HG02885 (cell line): Measurements from ENCODE around the gene PDLIM5.
"Not testable (repeated sequence)": the region's sequence is repeated elsewhere in the genome, so short reads cannot be mapped to it uniquely, and the experiment has no call there.

Source experiments
- ATAC-seq: cut with Tn5 transposase; IDR thresholded peaks from one replicate; pipeline ENCODE4 v1.9.1; 2021; ENCODE audit warnings: mild to moderate bottlenecking; ENCODE audit not compliant: unreplicated experiment, poor library complexity

PDLIM5 gene

DNA sequence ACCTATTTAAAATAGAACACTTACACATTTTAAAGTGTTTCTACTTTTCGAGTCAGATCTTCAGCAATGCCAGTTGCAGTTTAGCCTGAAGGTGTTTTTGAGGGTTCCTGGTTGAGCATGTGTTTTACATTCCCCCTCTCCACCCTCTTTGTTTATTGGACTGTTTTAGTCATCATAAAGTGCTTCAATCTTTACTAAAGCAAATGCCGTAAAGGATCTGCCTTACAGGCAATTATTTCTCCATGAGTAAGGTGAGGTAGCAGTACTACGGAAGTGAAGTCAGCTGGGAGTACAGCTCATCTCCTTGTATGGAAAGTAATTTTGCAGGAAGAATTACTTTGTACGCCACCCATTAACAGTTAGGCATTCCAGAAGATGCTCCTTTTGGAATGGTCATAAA, 36.9 kb downstream of the PDLIM5 start:
- no peak for ATAC-seq

DNA sequence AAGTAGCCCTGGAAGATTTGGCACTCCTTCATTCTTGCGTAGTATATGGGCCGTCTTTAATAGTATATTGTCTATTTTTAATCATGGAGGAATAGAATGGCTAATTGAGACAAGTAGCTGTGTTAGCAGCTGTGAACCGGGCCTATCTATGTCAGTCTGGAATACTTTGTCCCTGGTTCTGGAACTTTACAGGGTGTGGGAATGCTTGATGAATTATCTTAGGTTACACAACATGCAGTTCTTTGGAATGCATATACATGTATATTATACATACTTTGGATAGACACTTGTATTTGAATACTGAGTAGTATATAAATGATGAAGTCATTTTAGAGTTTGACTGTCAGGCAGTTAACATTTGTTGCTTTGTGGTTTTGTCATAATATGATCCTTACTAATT, 37.4 kb downstream of the PDLIM5 start:
- no peak for ATAC-seq

DNA sequence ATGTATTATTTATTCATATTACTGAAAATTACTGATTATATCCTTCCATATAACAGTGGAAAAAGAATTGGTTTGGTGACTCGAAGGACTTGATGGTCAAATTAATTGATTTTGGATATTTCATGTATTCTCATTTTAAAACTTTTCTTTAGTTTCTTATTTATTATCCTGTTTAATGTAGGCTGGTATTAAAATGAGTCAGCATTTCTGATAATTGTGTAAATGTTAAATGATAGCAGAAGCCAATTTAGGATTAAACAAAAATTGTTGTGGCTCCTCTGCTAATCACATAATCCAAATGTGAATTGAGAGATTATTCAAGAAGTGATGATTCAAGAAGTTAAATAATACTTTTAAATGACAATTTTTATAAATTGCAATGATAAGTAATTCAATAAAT, 38.7 kb downstream of the PDLIM5 start:
- no peak for ATAC-seq

DNA sequence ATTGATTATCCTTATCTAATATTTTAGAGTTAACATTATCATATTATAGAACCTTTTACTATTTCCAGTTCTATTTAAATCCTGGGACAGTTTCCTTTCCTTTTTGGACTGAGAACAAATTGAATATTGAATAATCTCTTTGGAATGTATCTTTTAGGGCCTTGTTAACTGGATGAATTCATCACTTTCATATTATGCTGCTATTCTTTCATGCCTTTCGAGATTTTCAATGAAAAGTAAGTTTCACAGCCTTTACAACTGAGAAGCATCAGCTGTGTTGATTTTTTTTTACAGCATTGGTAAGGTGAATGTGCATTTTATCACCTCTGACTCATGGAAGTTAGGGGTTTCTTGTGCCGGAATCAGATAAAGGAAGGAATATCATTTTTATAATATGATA, 39.6 kb downstream of the PDLIM5 start:
- no peak for ATAC-seq

DNA sequence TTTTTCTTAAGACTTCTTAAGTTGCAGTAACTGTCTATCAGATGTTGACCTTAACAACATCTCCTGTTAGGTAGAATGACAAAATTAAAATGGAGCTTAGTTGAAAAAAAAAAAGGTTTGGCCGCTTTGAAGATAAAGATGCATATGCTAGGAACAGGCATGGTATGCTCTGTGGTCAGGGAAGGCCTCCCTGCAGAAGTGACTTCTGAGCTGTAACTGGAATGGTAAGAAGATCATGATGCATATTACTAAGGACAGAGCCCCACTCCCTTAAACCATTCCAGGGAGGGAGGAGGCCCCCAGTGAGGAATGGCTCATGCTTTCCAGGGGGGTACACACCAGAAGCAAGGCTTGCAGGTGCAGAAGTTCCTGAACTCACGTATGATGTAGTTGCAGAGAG, 43.7 kb downstream of the PDLIM5 start:
- no peak for ATAC-seq

DNA sequence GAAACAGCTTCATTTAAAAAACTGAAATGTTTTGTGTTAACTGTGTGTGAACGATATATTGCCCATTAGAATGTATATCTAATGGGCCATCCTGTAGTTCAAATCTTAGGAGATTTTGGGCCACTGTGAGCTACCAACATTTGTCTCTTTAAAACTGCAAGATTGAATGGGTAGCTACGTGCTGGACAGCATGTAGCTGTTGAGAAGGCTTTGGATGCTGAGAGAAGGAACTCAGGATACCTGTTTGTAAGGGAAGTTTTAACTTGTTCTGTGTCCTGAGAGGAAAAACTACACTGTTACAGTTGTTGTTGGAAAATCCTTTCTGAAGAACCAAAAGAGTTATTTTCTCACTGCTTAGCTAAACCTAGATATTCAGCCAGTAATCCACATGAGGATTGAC, 45.9 kb downstream of the PDLIM5 start:
- ATAC-seq = no peak

DNA sequence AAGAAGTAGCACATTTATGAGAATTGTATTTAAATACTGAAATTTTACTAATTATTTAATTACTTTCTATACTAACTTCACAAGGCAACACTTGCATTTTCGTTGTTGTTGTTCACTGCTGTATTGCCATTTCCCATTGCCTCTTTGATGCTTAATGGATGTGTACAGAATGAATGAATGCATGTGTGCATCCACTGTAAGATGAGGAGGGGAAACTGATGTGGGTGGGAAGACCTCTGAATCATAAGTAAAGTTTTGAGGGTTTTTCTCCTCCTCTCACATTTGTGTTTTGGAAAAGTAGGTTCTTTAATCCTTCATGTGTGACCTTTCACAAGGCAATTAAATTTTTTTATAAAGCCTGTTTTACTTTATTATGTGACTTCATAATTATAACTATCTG, 46.8 kb downstream of the PDLIM5 start:
- no peak for ATAC-seq

DNA sequence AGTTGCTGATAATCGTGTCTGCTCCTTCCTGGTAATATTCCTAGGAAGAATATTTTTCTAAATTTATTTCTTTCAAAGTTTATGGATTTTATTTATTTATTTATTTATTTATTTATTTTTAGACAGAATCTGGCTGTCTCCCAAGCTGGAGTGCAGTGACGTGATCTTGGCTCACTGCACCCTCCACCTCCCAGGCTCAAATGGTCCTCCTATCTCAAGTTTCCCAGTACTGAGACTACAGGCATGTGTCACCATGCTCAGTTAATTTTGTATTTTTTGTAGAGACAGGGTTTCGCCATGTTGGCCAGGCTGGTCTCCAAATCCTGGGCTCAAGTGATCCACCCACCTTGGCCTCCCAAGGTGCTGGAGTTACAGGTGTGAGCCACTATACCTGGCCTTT, 48.9 kb downstream of the PDLIM5 start:
- no peak for ATAC-seq

DNA sequence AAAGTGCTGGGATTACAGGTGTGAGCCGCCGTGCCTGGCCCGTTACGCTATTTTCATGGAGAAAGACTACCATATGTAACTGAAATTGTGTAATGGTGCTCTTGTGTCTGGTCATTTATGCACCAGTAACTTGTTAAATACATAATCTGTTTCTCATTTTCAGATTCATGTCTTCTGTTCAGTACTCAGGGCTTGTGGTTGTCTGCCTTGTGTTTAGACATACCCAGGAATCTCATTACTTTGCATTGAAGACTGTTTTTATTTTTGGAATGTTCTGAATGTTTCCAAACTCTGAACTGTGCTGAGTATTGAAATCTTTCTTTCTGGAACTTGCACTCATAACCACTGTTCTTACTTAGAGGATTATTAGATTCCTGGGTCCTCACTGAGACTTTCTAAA, 52.8 kb downstream of the PDLIM5 start:
- ATAC-seq = no peak

DNA sequence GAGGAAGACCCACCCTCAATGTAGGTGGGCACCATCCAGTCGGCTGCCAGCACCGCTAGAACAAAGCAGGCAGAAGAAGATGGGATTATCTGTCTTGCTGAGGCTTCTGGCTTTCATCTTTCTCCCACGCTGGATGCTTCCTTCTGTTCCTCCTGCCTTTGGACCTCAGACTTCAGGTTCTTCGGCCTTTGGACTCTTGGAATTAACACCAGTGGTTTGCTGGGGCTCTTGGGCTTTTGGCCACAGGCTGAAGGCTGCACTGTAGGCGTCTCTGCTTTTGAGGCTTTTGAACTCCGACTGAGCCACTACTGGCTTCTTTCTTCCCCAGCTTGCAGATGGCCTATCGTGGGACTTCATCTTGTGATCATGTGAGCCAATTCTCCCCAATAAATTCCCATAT, 55.1 kb downstream of the PDLIM5 start:
- no peak for ATAC-seq

DNA sequence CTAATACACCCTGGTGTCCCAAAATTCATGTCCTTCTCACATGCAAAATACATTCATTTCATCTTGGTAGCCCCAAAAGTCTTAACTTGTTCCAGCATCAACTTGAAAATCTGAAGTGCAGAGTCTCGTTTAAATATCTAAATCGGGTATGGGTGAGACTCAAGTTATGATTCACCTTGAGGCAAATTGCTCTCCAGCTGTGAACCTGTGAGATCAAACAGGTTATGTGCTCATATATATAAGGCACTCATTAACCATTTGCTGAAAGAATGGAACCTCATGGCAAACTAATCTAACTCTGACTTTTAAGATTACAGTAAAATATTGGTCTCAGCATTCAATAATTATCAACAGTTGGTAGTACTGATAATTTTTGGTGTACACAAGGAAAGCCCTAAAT, 55.5 kb downstream of the PDLIM5 start:
- no peak for ATAC-seq

DNA sequence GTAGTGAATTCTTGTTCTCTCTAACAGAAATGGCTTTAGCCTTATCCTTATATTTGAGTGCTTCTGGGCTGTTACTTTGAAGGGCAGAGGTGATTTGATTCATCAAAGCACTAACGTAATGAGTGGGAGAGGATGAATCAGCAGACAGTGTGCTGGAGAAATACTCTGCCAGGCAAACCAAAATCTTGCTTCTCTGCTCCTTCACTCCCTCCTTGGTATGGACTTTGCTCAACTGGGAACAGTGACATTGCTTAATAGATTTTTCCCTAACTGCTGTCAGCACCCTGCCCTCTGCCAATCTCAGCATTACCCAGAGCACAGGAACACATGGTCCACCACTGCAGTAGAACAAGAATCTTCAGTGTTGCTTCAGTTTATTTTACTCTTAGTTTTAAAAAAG, 56.0 kb downstream of the PDLIM5 start:
- peak; percentile 51 for ATAC-seq

DNA sequence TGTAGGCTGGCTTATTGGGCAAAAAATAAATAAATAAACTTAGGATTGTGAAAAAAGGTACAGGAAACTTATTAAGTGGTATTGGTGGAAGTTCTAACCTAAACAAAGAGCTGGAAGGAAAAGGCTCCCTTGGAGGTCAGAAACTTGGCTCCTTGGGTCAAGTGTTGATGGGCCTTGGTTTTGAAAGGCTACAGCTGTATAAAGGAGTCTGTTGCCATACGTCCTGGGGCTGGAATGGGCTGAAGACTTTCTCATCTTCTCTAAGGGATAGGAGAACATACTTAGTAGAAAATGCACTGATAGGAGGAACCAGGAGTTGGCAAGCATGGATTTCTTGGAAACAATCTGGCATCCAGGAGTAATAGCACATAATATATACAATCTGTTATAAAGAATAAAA, 56.6 kb downstream of the PDLIM5 start:
- ATAC-seq = no peak

DNA sequence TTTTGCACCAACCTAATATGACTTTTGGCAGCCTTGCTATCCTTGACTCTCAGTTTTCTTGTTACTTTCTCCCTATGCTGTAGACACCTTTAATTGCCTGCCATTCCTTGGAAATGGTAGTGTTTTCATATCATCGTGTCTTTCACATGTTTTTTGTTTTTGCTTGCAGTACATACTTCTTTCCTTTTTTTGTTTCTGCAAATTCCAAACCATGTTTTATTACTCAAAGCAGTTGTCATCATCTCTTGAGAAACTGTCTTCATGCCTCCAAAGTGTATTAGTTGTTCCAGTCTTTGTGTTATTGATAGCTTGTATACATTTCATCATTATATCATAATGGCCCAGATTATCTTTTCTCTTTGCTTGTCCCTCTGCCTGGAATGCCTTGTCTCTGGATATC, 57.1 kb downstream of the PDLIM5 start:
- no peak for ATAC-seq

DNA sequence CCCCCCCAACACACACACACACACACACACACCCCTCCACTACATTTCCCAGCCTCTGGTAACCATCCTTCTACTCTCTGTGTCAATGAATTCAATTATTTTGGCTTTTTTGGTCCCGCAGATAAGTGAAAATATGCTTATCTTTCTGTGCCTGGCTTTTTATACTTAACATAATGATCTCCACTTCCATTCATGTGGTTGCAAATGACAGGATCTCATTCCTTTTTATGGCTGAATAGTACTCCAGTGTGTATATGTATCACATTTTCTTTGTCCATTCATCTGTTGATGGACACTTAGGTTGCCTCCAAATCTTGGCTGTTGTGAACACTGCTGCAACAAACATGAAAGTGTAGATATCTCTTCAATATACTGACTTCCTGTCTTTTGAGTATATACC, 59.8 kb downstream of the PDLIM5 start:
- no peak for ATAC-seq

DNA sequence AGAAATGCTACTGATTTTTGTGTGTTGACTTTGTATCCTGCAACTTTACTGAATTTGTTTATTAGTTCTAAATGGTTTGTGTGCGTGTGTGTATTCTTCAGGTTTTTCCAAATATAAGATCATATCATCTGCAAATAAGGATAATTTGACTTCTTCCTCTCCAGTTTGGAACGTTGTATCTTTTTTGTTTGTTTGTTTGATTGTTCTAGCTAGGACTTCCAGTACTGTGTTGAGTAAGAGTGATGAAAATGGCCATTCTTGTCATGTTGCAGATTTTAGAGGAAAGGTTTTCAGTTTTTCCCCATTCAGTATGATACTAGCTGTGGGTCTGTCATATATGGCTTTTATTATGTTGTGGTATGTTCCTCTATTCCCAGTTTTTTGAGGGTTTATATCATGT, 61.8 kb downstream of the PDLIM5 start:
- ATAC-seq = not testable (repeated sequence)

DNA sequence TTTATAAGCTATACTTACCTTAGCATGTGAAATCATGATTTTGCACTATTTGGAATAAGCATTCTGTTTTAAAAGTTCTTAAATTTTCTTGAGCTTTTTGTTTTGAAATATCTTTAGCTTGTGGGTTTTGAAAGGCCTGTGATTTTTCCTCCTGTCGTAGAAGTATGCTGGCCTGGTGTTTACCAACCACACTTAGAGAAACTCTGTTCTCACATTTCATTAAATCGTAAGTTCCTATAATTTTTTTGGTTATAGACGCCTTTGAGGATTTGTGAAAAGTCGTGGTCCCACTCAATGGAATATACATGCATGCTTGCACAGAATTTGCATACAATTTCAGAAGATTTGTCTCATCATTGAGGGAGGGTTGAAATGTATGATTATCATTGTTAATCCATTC, 63.6 kb downstream of the PDLIM5 start:
- ATAC-seq = no peak

DNA sequence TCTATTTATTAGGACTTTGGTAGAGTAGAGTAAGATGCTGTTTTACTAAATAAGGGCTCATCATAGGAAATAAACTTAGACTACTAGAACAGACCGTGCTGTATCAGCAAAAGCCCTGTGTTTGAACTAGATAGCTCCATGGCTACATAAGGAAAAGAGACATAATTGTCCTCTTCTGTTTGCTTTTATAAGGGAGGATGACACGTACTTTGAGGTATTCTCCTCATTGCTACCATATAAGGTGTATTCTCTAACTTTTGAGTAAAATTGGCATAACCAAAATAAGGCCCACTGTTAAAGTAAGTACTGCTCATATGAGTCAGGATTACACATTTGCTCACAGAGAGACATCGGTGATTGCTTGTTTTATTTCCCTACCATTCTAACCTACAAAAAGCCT, 64.3 kb downstream of the PDLIM5 start:
- ATAC-seq = no peak

DNA sequence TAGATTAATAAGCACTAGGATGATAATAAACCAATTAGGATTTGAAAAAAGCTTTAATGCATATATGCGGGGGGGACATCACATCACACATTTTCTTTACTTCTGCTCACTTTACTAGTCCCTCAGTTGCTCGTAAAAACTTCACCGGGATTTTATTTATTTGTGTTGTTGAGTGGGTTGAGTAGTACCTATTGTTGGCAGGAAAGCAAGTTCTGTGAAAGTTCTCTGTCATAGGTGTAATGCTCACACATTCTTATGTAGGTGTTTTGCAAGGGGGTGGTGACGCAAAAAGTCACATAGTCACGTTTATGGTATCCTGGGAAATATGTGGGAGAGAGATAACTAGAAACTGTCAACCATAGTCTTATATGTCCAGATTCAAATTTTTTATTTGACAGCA, 65.3 kb downstream of the PDLIM5 start:
- ATAC-seq = no peak

DNA sequence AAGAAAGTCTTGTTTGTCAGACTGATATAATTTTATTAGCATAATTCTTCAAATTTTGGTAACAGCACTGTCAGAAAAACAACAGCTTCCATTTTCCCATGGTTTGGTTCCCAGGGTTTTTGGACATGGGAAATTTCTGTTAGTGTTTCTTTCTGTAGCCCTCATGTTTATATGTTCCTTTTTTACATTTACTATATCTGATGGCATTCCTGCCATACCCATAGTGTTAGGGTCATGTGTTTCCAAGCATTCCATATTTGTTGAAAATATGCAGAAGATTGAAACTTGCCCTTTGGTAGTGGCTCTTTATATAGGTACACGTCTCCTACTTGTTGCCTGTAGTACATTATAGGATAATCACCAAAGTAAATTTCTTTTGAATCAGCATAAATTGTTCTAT, 65.8 kb downstream of the PDLIM5 start:
- ATAC-seq = no peak

DNA sequence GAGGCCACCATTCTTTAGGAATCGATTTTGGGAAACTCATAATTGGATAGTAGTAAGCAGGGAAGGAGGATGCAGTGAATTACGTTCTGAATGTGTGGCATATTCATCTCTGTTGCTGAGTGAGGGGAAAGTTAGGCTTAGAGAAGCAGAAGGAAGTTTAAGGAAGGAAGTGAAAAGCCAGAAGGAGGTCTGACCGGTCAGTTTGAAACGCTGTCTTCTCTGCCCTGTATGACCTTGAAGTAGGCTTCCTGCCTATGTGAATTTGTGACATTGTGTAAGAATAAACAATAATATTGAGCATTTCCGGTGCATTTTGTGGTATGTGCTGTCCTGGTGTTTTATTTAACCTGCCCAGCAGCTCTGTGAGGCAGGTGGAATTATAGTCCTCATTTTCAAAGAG, 67.3 kb downstream of the PDLIM5 start:
- ATAC-seq = peak; percentile 48

DNA sequence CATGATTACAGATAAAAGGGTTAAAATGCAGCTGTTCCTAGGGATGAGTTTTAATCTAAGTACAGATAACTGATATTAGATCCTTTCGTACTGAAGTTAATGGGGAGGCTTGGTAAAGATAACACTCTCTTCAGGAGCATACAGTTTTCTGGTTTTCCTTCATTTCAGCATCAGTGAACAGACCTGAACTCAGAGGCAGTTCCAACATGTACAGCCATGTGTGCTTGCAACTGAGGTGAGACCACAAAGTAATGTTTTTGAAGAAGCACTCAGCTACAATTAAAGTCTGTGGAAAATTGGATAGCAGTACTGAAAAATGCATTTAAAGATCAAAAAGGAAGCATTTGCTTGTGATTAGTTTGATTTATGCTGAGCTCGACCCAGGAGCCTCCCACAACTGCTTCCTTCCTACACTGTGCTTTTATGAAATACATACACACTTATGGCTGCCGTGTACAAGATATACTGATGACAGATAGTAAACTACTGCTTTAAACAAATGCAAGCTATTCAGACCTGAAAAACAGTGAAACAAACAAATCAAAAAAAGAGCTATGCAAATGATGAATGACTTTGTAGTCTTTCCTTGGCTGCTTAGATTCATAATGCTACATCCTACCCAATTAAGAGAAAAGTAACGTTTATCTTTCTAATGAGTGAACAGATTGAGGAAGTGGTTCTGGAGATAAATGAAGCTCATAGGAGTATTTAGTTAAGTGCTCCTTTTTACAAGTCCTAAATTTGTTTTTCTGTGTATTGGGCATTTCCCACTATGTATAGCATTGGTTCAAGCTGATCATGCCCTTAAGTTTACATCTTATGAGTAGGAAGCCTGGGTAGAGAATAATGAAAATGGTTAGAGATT, 68.4 kb downstream of the PDLIM5 start:
- peak; percentile 51 for ATAC-seq
